ENCODE data around the gene SVIL. TPM values are rescaled to one million over a fixed set of nuclear protein-coding genes. Genes with fewer than 3 reads are reported as not detected.
"Not testable (repeated sequence)": the region's sequence is repeated elsewhere in the genome, so short reads cannot be mapped to it uniquely, and the experiment has no call there.

The SVIL gene
- total RNA-seq, 1 experiment from 2014 or later, result 147 TPM

DNA sequence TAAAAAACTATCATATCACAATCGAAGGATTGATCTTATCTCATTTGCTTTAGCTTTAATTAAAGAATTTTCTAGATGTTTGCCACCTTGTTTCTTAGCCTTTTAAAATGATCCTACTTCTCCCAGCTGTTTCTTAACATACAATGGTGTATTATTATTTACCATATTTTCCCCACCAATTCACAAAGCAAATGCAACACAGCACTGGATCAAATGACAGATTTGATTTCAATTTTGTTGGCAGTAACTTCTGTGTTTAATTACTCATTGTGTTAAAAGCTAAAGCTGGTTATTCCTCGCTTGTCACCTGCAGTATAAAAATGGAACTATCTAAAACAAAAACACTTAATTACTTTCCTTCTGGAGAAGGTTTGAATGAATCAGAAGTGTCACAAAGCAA lies 19.6 kb downstream of the SVIL start:
- intact Hi-C loops (cut with micrococcal nuclease; ENCODE audit: unreplicated experiment), result loop anchor here (5.0 kb wide), 1 partner anchor 42 kb away; no protein-coding TSS in a partner anchor
- H3K4me3 Mint-ChIP-seq (ENCODE audit: low read depth, unreplicated experiment), result no peak overlapping the region
- no peak overlapping the region for H3K27ac Mint-ChIP-seq (ENCODE audit: unreplicated experiment)
- CTCF ChIA-PET, result no interaction called here
- no peaks in the 10 kb centered on the region for H3K27me3 Mint-ChIP-seq (ENCODE audit: unreplicated experiment)
- DNase-seq, result no peak
- peaks cover 1% of the 10 kb centered on the region for H3K9me3 Mint-ChIP-seq (ENCODE audit: low read depth, unreplicated experiment)
- peaks cover 50% of the 10 kb centered on the region for H3K4me1 Mint-ChIP-seq (ENCODE audit: low read depth, unreplicated experiment)
- no TSS peak for BruUV-seq (replicated peaks)
- TF ChIP-seq, protein P1, sequence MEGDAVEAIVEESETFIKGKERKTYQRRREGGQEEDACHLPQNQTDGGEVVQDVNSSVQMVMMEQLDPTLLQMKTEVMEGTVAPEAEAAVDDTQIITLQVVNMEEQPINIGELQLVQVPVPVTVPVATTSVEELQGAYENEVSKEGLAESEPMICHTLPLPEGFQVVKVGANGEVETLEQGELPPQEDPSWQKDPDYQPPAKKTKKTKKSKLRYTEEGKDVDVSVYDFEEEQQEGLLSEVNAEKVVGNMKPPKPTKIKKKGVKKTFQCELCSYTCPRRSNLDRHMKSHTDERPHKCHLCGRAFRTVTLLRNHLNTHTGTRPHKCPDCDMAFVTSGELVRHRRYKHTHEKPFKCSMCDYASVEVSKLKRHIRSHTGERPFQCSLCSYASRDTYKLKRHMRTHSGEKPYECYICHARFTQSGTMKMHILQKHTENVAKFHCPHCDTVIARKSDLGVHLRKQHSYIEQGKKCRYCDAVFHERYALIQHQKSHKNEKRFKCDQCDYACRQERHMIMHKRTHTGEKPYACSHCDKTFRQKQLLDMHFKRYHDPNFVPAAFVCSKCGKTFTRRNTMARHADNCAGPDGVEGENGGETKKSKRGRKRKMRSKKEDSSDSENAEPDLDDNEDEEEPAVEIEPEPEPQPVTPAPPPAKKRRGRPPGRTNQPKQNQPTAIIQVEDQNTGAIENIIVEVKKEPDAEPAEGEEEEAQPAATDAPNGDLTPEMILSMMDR (IDR thresholded peaks at IDR 0.05; ENCODE audit: unreplicated experiment), result no peak
- peaks cover 29% of the 10 kb centered on the region for H3K36me3 Mint-ChIP-seq (ENCODE audit: insufficient read depth, unreplicated experiment)

DNA sequence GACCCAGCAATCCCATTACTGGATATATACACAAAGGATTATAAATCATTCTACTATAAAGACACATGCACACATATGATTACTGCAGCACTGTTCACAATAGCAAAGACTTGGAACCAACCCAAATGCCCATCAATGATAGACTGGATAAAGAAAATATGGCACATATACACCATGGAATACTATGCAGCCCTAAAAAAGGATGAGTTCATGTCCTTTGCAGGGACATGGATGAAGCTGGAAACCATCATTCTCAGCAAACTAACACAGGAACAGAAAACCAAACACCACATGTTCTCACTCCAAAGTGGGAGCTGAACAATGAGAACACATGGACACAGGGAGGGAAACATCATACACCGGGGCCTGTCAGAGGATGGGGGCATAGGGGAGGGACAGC lies 20.5 kb downstream of the SVIL start:
- H3K27ac Mint-ChIP-seq (ENCODE audit: unreplicated experiment); H3K9me3 Mint-ChIP-seq (ENCODE audit: low read depth, unreplicated experiment); DNase-seq; H3K4me3 Mint-ChIP-seq (ENCODE audit: low read depth, unreplicated experiment); CTCF ChIA-PET; BruUV-seq (replicated peaks); H3K27me3 Mint-ChIP-seq (ENCODE audit: unreplicated experiment); intact Hi-C loops (cut with micrococcal nuclease; ENCODE audit: unreplicated experiment): not testable (repeated sequence)
- H3K4me1 Mint-ChIP-seq (ENCODE audit: low read depth, unreplicated experiment), result peaks cover 49% of the 10 kb centered on the region
- peaks cover 34% of the 10 kb centered on the region for H3K36me3 Mint-ChIP-seq (ENCODE audit: insufficient read depth, unreplicated experiment)

DNA sequence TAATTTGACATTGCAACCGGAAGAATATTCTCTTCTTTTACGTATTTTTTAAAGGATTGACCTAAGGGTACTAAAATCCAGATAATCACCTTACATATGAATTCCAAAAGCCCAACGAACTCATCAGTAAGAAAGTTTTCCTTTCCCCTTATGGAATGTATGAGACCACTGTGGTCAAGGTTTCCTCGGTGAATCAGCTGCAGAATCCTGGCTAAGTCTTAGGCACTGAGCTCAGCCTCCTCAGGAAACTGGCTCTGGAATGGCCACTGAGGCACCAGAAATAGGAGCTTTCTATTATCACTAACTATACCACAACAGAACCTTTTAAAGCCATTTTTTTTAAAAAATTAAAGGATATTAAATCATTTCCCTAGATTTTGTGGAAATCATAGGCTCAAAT lies 21.0 kb downstream of the SVIL start:
- Mint-ChIP-seq H3K4me3 (ENCODE audit: low read depth, unreplicated experiment) (no peak overlapping the region), H3K27me3 (ENCODE audit: unreplicated experiment) (no peaks in the 10 kb centered on the region), H3K36me3 (ENCODE audit: insufficient read depth, unreplicated experiment) (peaks cover 34% of the 10 kb centered on the region), H3K4me1 (ENCODE audit: low read depth, unreplicated experiment) (peaks cover 44% of the 10 kb centered on the region), H3K27ac (ENCODE audit: unreplicated experiment) (no peak overlapping the region), H3K9me3 (ENCODE audit: low read depth, unreplicated experiment) (peaks cover 3% of the 10 kb centered on the region)
- TF ChIP-seq, protein P1 (IDR thresholded peaks at IDR 0.05; ENCODE audit: unreplicated experiment), result no peak
- intact Hi-C loops (cut with micrococcal nuclease; ENCODE audit: unreplicated experiment), result no loop called here
- no TSS peak for BruUV-seq (replicated peaks)
- DNase-seq, result no peak
- CTCF ChIA-PET, result no interaction called here

DNA sequence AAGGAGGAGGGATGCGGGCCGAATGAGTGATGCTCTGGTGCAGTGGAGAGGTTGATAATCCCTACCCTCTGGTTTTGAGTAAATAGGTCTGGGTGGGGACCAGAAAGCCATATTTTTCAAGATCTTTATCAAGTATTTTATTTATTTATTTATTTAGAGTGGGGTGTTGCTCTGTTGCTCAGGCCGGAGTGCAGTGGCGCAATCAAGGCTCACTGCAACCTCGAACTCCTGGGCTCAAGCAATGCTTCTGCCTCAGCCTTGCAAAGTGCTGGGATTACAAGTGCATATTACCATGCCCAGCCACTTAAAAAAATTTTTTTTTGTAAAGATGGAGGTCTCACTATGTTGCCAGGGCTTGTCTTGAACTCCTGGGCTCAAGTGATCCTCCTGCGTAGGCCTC lies 21.6 kb downstream of the SVIL start:
- Mint-ChIP-seq H3K9me3 (ENCODE audit: low read depth, unreplicated experiment) (peaks cover 3% of the 10 kb centered on the region), H3K27me3 (ENCODE audit: unreplicated experiment) (no peaks in the 10 kb centered on the region), H3K36me3 (ENCODE audit: insufficient read depth, unreplicated experiment) (peaks cover 31% of the 10 kb centered on the region), H3K4me3 (ENCODE audit: low read depth, unreplicated experiment) (no peak overlapping the region), H3K27ac (ENCODE audit: unreplicated experiment) (no peak overlapping the region), H3K4me1 (ENCODE audit: low read depth, unreplicated experiment) (peaks cover 38% of the 10 kb centered on the region)
- TF ChIP-seq, protein P1 (IDR thresholded peaks at IDR 0.05; ENCODE audit: unreplicated experiment), result no peak
- intact Hi-C loops (cut with micrococcal nuclease; ENCODE audit: unreplicated experiment), result no loop called here
- no peak for DNase-seq
- CTCF ChIA-PET, result no interaction called here
- BruUV-seq (replicated peaks), result no TSS peak

DNA sequence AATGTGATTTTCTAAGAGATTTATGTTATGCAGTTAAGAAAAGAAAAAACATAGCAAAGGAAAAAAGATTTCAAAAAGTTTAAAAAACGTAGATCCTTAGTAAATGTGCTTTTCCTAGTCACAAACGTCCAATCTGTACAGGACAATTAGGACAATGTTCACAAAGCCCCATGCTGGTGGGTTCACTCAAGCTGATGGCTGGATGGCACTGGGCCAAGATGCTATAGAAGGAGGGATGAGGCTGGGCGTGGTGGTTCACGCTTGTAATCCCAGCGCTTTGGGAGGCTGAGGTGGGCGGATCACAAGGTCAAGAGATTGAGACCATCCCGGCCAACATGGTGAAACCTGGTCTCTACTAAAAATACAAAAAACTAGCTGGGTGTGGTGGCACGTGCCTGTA lies 22.1 kb downstream of the SVIL start:
- CTCF ChIA-PET, result no interaction called here
- Mint-ChIP-seq H3K36me3 (ENCODE audit: insufficient read depth, unreplicated experiment) (peaks cover 35% of the 10 kb centered on the region), H3K9me3 (ENCODE audit: low read depth, unreplicated experiment) (peaks cover 3% of the 10 kb centered on the region), H3K27ac (ENCODE audit: unreplicated experiment) (no peak overlapping the region), H3K4me1 (ENCODE audit: low read depth, unreplicated experiment) (peaks cover 32% of the 10 kb centered on the region), H3K27me3 (ENCODE audit: unreplicated experiment) (no peaks in the 10 kb centered on the region), H3K4me3 (ENCODE audit: low read depth, unreplicated experiment) (no peak overlapping the region)
- no TSS peak for BruUV-seq (replicated peaks)
- TF ChIP-seq, protein P1 (IDR thresholded peaks at IDR 0.05; ENCODE audit: unreplicated experiment), result no peak
- intact Hi-C loops (cut with micrococcal nuclease; ENCODE audit: unreplicated experiment), result no loop called here
- DNase-seq, result no peak

All from Calu3 (cell line).